Muscle of back (tissue), 11 donors: ENCODE data around the gene MYPOP. TPM values are rescaled to one million over a fixed set of nuclear protein-coding genes. Genes with fewer than 3 reads are reported as not detected.
A peak's percentile ranks its signal among the peaks of the same experiment; 100 is the strongest.
"Not testable (repeated sequence)": the region's sequence is repeated elsewhere in the genome, so short reads cannot be mapped to it uniquely, and the experiment has no call there.

Experiments
- DNase-seq, 3 donors: peaks; one replicate each; pipeline versions ENCODE4 v3.0.0 to v3.0.0-alpha.2; 2013
- polyA plus RNA-seq, 10 donors: library from polyadenylated mRNA; unstranded; fragments of 120-200 nt; gene quantifications; one replicate each; pipeline ENCODE4 v1.2.1, GENCODE V29; 2013; ENCODE audit not compliant: insufficient read length in 10 of 10

The MYPOP gene
- polyA plus RNA-seq, 10 donors: 2.8 to 4.4 (median 3.7) TPM

DNA sequence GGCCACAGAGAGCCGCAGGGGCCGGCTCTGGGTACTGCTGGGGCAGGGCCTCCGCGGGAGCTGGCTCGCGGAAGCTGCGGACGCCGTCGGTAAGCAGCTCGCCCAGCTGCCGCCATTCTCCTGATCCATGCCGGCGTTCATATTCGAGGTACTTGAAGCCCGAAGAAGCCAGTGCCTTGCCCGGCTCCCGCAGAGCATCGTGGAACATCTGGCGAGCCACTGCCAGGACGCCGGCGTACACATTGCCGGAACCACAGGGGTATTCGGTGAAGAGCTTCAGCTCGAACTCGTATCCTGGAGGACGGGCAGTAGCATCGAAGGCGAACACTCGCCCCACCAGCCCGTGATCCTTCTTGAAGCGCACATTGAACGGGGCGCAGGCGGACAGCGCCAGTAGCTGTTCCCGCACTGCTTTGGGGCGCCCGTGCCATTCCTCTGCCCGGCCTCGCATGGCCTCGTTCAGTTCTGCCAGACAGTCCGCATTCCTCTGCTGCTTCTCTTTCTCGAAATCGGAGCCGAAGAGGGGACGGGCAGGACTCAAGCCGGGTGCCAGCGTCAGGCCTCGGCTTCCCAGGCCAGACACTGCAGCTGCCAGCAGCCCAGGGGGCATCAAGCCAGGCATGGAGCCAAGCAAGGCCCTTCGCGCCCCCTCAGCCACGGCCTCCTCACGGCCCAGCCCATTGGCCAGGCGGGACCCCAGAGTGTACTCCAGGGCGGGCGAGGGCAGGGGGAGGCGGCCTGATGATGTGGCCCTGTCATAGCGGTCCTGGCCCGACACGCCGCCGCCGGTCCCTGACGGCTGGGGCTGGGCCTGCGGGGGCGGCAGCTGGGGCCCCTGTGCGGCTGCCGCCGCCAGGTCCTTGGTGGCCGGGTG, 17.5 kb downstream of the MYPOP start:
- peak in 1 of 3 donors; percentile 55 for DNase-seq

DNA sequence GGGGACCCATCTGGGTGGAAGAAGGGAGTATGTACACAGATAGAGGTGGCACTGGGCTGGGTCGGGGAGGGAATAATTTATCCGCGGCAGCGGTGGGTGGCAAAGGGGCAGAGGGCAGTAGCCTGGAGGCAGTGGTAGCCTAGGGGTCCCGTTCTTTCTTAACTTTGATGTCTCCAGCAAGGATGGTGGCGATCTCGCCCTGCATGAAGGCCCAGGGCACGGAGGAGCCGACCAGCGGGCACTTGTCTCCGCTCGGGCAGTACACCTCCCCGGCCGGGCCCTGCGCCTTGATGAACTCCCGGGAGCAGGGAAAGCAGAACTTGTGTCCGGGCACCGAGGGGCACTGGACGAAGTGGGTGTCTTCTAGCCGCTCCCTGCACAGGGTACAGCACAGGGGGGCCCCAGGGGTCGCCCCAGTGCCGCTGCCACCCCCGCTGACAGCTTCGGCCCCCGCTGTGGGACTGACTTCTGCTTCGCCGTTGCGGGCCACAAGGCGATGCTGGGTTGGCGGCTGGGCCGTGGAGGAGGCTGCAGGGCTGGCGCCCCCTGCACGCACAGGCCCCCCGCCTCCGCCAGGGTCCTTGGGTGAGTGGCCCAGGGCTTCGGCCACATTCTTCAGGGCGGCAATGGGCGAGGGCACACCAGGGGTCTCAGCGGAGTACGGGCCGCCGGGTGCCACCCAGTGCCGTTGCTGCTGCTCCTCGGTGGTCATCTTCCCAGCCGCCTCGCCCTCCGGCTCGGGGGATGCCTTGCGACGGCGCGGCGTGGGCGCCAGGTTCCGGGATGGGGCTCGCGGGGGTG, 18.3 kb downstream of the MYPOP start:
- DNase-seq: no peak

DNA sequence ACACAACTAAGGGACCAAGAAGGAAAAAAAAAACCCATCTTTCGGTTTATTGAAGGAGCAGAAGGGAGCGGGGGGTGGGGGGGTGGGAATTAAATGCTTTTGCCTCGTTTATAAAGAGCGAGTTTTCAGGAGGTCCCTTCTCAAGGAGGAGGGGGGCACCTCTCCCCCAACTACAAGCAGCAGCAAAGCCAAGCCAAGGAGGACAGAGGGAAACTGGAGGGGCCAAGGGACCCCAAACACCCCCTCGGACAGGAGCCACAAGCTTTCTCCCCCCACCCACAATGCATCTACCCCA, 18.9 kb downstream of the MYPOP start:
- no peak for DNase-seq

DNA sequence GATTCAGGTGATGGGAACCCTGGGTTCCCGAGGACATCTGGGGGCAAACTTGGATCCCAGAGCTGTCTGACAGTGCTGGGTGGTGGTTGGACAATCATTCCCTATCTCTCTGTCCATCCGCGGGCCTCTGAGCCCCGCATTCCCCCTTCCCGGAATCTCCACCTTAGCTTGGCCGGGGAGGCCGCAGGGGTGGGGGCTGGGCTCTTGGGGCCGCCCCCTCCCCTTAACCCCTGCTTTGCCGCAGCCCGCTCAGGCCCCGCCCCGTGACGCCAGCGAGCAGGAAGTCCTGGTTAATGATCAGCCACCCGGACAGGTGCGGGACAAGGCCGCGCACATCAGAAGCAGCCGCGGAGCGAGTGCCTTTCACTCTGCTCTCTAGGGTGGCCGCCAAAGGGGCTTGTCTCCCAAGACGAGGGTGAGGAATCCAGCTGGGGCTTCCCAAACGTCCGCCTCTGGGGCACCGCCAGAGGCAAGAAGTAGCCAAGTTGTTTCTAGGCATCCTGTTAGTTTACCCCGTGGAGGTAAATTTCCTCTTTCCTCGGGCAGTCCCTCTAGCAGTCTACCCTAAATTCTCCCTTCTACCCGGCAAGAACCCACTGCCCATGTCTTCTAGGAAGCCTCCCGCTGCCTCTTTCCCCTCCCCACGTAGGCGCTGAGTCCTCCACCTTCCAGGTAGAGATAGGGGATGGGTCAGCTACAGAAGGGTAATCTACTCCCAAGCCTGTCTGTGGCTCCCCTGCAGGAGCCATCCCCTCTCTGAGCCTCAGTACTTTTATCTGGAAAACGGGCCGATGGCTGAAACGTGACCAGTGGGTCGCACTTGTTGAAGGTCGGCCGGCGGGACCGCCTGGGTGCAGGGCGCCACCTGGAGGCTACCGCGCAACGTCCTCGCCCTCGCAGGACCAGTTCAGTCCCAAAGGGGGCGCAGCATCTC, 19.5 kb downstream of the MYPOP start:
- DNase-seq: peak; percentile 64 to 87 (median 84)

DNA sequence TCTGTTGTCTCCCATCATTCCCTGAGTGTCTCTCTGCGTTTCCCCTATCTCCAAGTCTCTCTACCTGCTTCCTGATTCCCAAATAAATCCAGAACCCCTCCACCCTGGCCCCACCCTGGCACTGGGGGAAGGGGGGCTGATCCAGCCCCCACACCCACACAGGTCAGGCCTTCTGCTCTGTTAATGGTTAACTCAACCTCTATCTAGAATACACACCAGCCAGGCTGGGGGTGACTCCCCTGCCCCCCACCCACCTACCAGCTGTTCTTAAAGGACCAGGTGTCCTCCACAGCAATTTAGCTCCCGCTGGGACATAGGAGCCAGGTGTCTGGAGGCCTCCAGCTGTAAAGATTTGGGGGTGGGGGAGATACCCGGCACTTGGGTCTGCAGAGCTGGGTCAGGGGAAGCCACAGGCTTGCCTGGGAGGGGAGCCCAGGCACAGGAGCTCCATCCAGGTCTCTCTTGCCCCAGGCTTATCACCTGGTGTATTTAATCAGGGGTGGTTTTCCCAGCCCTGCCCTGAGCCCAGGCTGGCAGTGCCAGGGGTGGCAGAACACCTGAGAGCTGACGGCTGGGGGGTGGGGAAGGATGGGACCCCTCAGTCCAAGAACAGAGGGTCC, 20.4 kb downstream of the MYPOP start:
- no peak for DNase-seq

DNA sequence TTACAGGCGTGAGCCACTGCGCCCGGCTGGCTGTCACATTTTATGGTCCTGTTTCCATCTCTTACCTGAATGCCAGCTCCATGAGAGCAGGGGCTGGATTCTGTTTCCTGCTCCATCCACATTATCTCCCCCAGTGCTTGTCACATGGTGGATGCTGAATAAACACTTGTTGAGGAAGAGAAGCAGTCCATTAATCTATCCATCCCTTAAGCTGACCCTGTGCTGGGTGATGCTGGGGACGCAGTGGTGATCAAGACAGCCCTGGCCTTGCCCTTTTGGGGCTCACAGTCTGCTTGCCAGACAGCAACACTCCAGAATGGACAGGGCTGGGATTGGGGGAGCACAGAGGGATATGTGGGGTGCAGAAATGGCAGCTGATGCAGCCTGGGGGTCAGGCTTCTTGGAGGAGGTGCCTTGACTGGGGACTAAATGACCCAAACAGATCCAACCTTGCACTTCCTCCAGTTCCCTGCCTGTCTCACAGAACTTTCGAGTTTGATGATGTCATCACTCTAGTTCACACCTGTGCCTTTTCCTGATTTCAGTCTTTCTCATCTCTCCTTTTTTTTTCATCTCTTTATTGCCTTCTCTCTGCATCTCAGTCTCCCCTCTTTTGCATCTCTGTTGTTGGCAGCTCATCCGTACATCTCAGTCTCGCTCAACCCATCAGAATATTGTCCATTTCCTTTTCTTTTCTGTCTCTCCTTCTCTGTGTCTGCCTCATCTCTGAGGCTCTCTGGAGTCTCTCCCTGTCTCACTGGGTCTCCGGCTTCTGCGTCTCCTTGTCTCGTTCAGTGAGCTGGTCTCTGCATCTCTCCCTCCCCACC, 21.1 kb downstream of the MYPOP start:
- no peak for DNase-seq

DNA sequence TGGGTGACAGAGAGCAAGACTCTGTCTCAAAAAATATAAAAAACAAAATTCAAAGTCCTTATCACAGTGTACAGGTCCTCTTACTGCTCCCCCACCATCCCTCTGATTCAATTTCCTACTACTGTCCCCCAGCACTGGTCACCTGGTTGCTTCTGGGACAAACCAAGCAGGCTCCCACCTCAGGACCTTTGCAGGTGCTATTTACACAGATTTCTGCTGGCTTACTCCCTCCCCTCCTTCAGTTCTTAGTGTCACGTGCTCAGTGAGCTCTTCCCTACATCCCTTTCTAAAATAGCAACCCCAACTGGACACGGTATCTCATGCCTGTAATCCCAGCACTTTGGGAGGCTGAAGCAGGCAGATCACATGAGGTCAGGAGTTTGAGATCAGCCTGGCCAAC, 22.4 kb downstream of the MYPOP start:
- DNase-seq: no peak

DNA sequence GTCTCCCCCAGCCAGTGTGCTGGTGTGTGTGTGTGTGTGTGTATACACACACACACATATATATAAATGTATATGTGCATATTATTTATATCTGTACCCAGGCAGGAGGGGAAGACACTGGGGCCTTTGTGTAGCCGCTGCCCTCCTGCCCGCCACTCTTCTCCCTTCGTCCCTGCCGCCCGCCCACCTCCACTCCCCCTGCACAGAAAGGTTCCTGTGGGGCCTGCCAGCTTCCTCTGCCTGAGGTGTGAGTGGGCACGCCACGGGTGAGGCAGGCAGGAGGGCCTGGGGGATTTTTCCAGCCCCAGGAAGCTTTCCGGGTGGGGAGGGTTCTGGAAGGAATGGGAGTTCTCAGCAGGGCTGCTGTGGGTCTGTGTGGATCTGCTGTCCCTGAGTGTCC, 23.4 kb downstream of the MYPOP start:
- no peak for DNase-seq

DNA sequence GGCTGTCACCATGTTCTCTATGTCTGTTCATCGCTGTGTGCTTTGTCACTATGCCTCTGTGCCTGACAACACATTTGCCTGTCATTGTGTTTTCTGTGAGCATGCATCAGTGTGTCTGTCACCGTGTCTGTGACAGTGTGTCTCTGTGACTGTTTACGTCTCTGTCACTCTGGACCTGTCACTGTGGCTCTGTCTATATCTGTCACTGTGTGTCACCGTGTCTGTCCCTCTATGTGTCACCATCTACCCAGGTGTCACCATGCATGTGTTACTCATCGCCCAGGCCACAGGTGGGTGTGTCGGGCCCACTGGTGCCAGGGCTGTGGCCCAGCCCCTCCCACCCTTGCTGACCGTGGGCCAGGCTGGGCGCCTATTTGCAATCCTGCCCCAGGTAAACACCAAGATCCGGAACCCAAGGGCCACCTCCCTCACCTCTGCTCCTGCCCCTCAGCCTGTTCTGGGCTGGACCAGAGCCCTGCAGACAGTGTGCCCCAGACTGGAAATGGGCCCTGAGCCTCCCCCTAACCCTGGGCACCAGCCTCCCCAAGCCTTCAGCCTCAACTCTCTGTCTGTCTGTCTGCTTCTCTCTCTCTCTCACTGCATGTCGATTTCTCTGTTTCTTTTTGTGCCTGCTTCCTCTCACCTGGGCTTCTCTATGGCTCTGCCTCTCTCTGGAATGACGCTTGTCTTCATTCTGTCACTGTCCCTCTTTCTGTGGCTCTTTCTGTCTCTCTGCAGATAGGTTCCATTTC, 24.2 kb downstream of the MYPOP start:
- DNase-seq: no peak

DNA sequence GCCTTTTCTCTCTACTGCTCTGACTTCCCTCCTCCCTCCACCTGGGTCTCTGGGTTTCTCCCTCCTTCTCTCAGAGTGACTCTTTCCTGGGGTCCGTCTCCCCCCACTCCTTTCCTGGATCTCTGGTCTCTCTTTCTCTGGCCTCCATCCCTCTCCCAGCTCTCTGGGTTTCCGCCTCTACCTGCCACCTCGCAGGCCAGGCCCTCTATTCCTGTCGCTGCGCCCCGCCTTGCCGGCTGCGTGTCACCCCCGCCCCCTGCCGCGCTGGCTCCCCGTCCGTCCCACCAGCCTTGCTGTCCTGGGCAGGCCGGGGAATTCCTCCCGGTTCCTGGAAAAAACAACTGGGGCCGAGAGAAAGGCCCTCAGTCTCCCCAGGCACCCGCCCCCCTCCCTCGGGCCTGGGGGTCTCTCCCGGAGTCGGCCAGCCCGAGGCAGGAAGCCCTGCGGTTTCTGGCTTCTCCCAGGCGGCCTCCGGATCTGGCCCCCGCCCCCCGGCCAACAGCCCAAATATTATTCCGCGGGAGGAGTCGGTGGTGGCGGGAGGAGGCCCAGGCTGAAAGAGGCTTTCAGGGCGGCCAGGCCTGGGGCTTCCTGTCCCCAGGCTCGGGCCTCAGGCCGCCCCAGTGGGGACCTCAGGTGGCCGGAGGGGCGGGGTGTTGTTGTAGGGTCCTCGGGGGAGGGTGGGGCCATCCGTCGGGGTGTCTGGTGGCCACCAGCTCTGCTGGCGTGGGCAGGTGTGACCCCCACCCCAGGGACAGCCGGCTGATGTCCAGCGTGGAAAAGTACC, 25.8 kb downstream of the MYPOP start:
- DNase-seq: peak; percentile 33 to 82 (median 57)

DNA sequence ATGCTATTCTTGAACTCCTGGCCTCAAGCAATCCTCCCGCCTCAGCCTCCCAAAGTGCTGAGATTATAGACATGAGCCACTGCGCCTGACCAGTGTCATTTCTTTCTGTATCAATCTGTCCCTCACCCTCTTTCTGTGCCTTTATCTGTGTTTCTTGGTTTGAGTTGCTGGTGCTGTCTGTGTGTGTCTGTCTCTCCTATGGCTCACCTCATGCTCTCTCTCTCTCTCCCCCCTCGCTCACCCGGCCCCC, 26.3 kb downstream of the MYPOP start:
- no peak for DNase-seq

DNA sequence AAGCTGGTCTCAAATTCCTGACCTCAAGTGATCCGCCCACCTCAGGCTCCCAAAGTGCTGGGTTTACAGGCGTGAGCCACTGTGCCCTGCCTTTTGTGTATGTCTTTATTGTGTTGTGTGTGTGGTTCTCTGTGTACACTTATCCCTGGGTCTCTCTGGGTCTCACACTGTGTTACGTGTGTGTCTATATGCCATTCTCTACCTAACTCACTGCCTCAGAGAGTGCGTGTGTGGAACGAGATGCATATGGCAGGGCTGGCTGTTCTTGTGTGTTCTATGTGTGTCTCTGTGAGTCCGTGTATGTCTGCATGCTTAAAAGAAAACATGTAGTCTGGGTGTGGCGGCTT, 27.8 kb downstream of the MYPOP start:
- no peak for DNase-seq

DNA sequence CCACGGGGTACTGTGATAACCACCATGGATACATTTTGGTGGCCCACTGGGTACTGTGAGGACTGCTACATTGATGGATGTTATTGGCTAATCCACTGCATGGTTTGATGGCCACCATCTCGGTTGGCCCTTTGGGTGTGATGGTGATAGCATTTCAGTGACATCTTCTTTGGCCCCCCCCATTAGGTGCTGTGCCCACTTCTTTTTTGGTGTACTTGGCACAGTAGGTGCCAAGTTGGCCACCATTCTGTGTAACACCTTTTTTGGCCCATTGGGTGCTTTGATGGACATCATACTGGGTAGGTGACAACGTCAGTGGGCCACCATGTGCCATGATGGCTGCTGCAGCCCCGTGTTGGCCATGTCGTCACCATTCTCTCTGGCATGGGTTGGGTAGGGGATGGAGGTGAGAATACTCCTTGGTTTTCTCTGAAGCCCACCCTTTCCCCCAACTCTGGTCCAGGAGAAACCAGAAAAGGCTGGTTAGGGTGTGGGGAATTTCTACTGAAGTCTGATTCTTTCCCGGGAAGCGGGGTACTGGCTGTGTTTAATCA, 29.1 kb downstream of the MYPOP start:
- no peak for DNase-seq

DNA sequence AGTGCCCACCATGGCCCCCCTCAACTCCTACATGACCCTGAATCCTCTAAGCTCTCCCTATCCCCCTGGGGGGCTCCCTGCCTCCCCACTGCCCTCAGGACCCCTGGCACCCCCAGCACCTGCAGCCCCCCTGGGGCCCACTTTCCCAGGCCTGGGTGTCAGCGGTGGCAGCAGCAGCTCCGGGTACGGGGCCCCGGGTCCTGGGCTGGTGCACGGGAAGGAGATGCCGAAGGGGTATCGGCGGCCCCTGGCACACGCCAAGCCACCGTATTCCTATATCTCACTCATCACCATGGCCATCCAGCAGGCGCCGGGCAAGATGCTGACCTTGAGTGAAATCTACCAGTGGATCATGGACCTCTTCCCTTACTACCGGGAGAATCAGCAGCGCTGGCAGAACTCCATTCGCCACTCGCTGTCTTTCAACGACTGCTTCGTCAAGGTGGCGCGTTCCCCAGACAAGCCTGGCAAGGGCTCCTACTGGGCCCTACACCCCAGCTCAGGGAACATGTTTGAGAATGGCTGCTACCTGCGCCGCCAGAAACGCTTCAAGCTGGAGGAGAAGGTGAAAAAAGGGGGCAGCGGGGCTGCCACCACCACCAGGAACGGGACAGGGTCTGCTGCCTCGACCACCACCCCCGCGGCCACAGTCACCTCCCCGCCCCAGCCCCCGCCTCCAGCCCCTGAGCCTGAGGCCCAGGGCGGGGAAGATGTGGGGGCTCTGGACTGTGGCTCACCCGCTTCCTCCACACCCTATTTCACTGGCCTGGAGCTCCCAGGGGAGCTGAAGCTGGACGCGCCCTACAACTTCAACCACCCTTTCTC, 30.1 kb downstream of the MYPOP start:
- no peak for DNase-seq

DNA sequence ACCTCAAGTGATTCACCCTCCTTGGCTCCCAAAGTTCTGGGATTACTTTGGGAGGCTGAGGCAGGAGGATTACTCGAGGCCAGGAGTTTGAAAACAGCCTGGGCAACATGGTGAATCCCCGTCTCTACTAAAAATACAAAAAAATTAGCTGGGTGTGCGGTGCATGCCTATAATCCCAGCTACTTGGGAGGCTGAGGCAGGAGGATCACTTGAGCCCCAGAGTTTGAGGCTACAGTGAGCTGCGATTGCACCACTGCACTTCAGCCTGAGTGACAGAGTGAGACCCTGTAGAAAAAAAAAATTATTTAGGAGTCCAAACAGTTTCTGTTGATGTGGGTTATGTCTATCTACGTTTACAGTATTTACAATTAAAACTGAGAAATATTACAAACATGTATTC, 31.6 kb downstream of the MYPOP start:
- no peak for DNase-seq

DNA sequence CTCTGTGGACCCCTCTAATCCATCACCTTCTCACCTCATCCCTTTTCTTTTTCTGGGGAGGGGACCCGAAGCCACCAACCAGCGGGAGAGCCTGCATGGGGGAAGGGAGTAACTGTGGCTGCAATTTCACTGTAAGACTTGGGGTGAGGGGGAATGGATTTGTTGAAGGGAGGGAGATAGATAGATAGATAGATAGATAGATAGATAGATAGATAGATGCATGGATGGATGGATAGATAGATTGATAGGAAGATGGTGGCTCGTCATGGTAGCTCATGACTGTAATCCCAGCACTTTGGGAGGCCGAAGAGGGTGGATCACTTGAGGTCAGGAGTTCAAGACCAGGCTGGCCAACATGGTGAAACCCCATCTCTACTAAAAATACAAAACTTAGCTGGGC, 35.2 kb downstream of the MYPOP start:
- not testable (repeated sequence) for DNase-seq

DNA sequence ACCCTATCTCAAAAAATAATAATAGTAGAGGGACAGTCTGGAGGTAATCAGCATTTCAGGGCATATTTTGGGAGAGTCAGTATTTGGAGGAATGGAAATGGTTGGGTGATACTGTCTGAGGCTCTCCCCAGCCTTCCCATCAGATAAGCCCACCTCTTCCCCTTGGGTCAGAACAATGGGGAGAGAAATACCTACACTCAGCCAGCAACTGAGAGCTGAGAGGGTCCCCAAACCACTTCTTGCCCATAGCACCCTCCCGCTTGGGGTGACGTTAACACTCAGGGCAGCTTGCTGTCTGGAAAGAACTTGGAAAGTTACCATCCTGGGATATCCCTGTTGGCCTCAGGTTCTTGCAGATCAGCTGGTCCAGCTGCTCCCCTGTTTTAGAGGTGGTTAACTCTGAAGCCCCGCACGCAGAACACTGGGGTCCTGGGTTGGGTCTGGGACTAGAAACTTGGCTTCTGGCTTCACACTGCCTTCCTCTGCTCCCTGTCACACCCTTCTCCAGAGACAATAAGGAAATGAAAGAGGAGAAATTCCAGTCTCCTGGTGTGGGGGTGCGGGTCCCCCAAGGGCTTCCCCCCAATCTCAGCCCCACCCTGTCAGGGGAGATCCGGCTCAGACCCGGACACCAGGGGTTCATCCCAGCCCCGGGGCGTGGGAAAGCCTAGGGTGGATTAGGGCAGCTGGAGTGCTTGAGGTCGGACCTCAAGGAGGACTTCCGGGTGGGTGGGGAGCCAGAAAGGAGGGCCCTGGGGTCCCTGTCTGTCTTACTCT, 35.8 kb downstream of the MYPOP start:
- DNase-seq: no peak
